Mesothelial cell of epicardium (in vitro differentiated cells): ENCODE data around the gene CFAP91. TPM values are rescaled to one million over a fixed set of nuclear protein-coding genes. Genes with fewer than 3 reads are reported as not detected.
A peak's percentile ranks its signal among the peaks of the same experiment; 100 is the strongest.

Source experiments
- DNase-seq, 2 experiments: peaks; one replicate each; pipeline ENCODE4 v3.0.0; 2021; ENCODE audit warnings: low spot score in 2 of 2; ENCODE audit not compliant: unreplicated experiment in 2 of 2
- H3K27ac Mint-ChIP-seq: 2 replicates; pipeline ENCODE4 v1.8.0; 2021; ENCODE audit warnings: mixed read lengths
- H3K27me3 Mint-ChIP-seq: 2 replicates; pipeline ENCODE4 v1.8.0; 2021; ENCODE audit warnings: low read depth, mixed read lengths
- H3K36me3 Mint-ChIP-seq: 2 replicates; pipeline ENCODE4 v1.8.0; 2021; ENCODE audit warnings: mixed read lengths
- H3K4me1 Mint-ChIP-seq: 2 replicates; pipeline ENCODE4 v1.8.0; 2021; ENCODE audit warnings: mixed read lengths
- H3K4me3 Mint-ChIP-seq: 2 replicates; pipeline ENCODE4 v1.8.0; 2021; ENCODE audit warnings: mild to moderate bottlenecking, moderate library complexity, mixed read lengths
- H3K9me3 Mint-ChIP-seq: 2 replicates; pipeline ENCODE4 v1.8.0; 2021; ENCODE audit warnings: mixed read lengths
- CTCF ChIP-seq: fragments of 200-600 bp; sonication (generic); IDR thresholded peaks from one replicate; pipeline ENCODE4 v1.5.0; 2021; ENCODE audit warnings: antibody characterized with exemption; ENCODE audit not compliant: unreplicated experiment
- total RNA-seq: library from RNA; stranded (reverse); gene quantifications from 3 replicates; pipeline ENCODE4 v1.2.1, GENCODE V29; 2021

Gene CFAP91
- total RNA-seq, 1 donor from 2014 or later: 10.9 TPM

- H3K4me3 Mint-ChIP-seq: no peak overlapping the region
- no peaks in the 10 kb centered on the region for H3K4me1 Mint-ChIP-seq
- no peak overlapping the region for H3K27ac Mint-ChIP-seq
- H3K27me3 Mint-ChIP-seq: peaks cover 6% of the 10 kb centered on the region
- no peak for DNase-seq
- no peak for TF ChIP-seq CTCF
- no peaks in the 10 kb centered on the region for H3K36me3 Mint-ChIP-seq
- H3K9me3 Mint-ChIP-seq: peaks cover 8% of the 10 kb centered on the region
Observed at GRCh38 chr3:119683421-119683820, 19.4 kb upstream of the CFAP91 start.

GRCh38 chr3:119690043-119690656 lies 12.7 kb upstream of the CFAP91 start:
- Mint-ChIP-seq H3K27ac (no peak overlapping the region), H3K4me1 (peaks cover 5% of the 10 kb centered on the region), H3K9me3 (peaks cover 8% of the 10 kb centered on the region), H3K36me3 (no peaks in the 10 kb centered on the region), H3K4me3 (no peak overlapping the region), H3K27me3 (peaks cover 9% of the 10 kb centered on the region)
- TF ChIP-seq CTCF: peak; percentile 56
- DNase-seq: no peak

DNA sequence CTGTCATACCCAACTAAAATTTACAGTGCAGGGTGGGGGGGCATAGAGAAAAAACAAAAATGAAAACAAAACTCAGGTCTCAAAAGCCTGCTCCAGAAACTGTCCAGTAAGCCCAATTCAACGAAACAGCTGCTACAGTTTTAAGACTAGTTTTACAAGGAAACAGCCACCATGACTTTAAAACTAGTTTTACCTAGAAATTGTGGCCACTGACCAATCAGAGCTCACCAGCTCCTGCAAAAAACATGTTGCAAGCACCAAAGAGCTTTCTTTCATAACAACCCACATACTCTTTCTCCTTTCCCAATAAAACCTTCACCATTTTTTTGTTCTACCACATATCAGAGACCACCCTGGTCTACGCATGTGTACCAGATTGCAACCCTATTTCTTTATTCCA lies 7.3 kb upstream of the CFAP91 start:
- Mint-ChIP-seq H3K9me3 (no peaks in the 10 kb centered on the region), H3K4me1 (peaks cover 5% of the 10 kb centered on the region), H3K27ac (no peak overlapping the region), H3K36me3 (no peaks in the 10 kb centered on the region), H3K4me3 (no peak overlapping the region), H3K27me3 (peaks cover 3% of the 10 kb centered on the region)
- DNase-seq: no peak
- no peak for TF ChIP-seq CTCF

- Mint-ChIP-seq H3K27ac (no peak overlapping the region), H3K4me1 (no peaks in the 10 kb centered on the region), H3K27me3 (peaks cover 3% of the 10 kb centered on the region), H3K4me3 (no peak overlapping the region), H3K36me3 (no peaks in the 10 kb centered on the region), H3K9me3 (no peaks in the 10 kb centered on the region)
- TF ChIP-seq CTCF: no peak
- DNase-seq: no peak
Observed at GRCh38 chr3:119697394-119697793, 5.4 kb upstream of the CFAP91 start.

DNA sequence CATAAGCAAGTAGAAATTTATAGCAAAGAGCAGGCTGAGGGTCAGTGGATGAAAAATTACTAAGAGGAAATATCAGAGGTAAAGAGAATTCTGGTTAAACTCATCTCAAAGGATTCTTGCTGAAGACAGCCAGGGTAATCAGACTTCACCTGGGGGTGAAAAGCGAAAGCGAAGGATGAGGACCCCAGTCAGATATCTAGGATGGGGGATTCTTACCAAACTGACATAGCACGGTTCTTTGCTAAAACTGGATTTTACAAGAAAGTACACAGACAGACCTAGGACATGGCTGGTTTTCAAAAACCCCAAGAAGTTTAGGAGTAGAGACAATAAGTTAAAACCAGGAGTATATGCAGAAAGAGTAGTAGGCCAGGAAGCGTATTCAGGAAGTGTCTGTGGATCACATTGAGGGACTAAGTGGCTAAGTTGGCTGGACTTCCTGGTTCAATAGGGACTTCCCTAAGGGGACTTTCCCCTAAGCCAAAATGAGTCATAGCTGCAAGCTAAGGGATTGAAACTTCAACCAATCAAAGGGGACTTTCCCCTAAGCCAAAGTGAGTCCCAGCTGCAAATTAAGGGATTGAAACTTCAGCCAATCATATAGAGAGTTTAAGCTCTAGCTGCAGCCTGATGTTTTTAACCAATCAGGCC lies 2.4 kb upstream of the CFAP91 start:
- Mint-ChIP-seq H3K36me3 (no peaks in the 10 kb centered on the region), H3K9me3 (no peaks in the 10 kb centered on the region), H3K4me3 (no peak overlapping the region), H3K27ac (no peak overlapping the region), H3K4me1 (peaks cover 12% of the 10 kb centered on the region), H3K27me3 (no peaks in the 10 kb centered on the region)
- DNase-seq: no peak
- TF ChIP-seq CTCF: no peak
